Measurements from ENCODE around the gene ATAD2B. TPM values are rescaled to one million over a fixed set of nuclear protein-coding genes. Genes with fewer than 3 reads are reported as not detected.

ATAD2B gene
- total RNA-seq, 1 donor from 2014 or later: 23.3 TPM

- DNase-seq: no peak
Observed at GRCh38 chr2:23905155-23905554, 21.8 kb downstream of the ATAD2B start.

GRCh38 chr2:23904692-23905091 lies 22.2 kb downstream of the ATAD2B start:
- peak; percentile 19 for DNase-seq

- DNase-seq: no peak
Observed at GRCh38 chr2:23904215-23904614, 22.7 kb downstream of the ATAD2B start.

GRCh38 chr2:23903034-23903433 lies 23.9 kb downstream of the ATAD2B start:
- no peak for DNase-seq

GRCh38 chr2:23901966-23902846 lies 24.7 kb downstream of the ATAD2B start:
- no peak for DNase-seq

GRCh38 chr2:23900541-23901322 lies 26.2 kb downstream of the ATAD2B start:
- DNase-seq: peak; percentile 80

- no peak for DNase-seq
Observed at GRCh38 chr2:23900133-23900532, 26.8 kb downstream of the ATAD2B start.

GRCh38 chr2:23871206-23871605 lies 55.7 kb downstream of the ATAD2B start:
- no peak for DNase-seq

GRCh38 chr2:23867449-23867848 lies 59.5 kb downstream of the ATAD2B start:
- DNase-seq: no peak

GRCh38 chr2:23862716-23863426 lies 64.1 kb downstream of the ATAD2B start:
- DNase-seq: no peak

GRCh38 chr2:23861952-23862351 lies 65.0 kb downstream of the ATAD2B start:
- no peak for DNase-seq

- no peak for DNase-seq
Observed at GRCh38 chr2:23859983-23860382, 66.9 kb downstream of the ATAD2B start.

- no peak for DNase-seq
Observed at GRCh38 chr2:23859234-23859633, 67.7 kb downstream of the ATAD2B start.

GRCh38 chr2:23850564-23851256 lies 76.2 kb downstream of the ATAD2B start:
- DNase-seq: no peak

- DNase-seq: no peak
Observed at GRCh38 chr2:23844905-23845304, 82.0 kb downstream of the ATAD2B start.

- no peak for DNase-seq
Observed at GRCh38 chr2:23843051-23843976, 83.6 kb downstream of the ATAD2B start.

GRCh38 chr2:23839919-23840578 lies 86.9 kb downstream of the ATAD2B start:
- no peak for DNase-seq

GRCh38 chr2:23838996-23839395 lies 87.9 kb downstream of the ATAD2B start:
- no peak for DNase-seq

GRCh38 chr2:23838581-23838980 lies 88.3 kb downstream of the ATAD2B start:
- DNase-seq: no peak

- DNase-seq: no peak
Observed at GRCh38 chr2:23837871-23838270, 89.1 kb downstream of the ATAD2B start.

Data from dermis blood vessel endothelial cell (primary cell).